NCI-H187 (cell line): ENCODE results near the gene TMEM186.
"Not testable (repeated sequence)": the region's sequence is repeated elsewhere in the genome, so short reads cannot be mapped to it uniquely, and the experiment has no call there.

Experiments used
- DNase-seq, 2 experiments: peaks; one replicate each; lab custom pipeline; 2025; lab: John Stamatoyannopoulos, UW

The TMEM186 gene

GRCh38 chr16:8797364-8798173 is at the start of gene TMEM186, which contains the start of gene PMM2:
TMEM186 (minus strand) TSS chr16:8797639; CDS start chr16:8797614, 25 bp downstream.
PMM2 (plus strand) TSS chr16:8797839; CDS start chr16:8797883, 44 bp downstream.
- peak; percentile 56 to 89 for DNase-seq

- no peak for DNase-seq
These were observed 49.7 kb upstream of the TMEM186 start for GRCh38 chr16:8847145-8847544.

- DNase-seq: no peak
These were observed 49.0 kb upstream of the TMEM186 start for GRCh38 chr16:8846401-8846932.

- DNase-seq: no peak
These were observed 48.4 kb upstream of the TMEM186 start for GRCh38 chr16:8845699-8846298.

- not testable (repeated sequence) for DNase-seq
These were observed 45.9 kb upstream of the TMEM186 start for GRCh38 chr16:8843296-8843695.

- not testable (repeated sequence) for DNase-seq
These were observed 44.6 kb upstream of the TMEM186 start for GRCh38 chr16:8842016-8842415.

GRCh38 chr16:8837594-8837993 is 40.2 kb upstream of the TMEM186 start:
- DNase-seq: not testable (repeated sequence)

GRCh38 chr16:8836797-8837196 is 39.4 kb upstream of the TMEM186 start:
- DNase-seq: not testable (repeated sequence)

- no peak for DNase-seq
These were observed 35.3 kb upstream of the TMEM186 start for GRCh38 chr16:8832717-8833105.

- DNase-seq: no peak
These were observed 34.7 kb upstream of the TMEM186 start for GRCh38 chr16:8831871-8832716.

GRCh38 chr16:8831450-8831849 is 34.0 kb upstream of the TMEM186 start:
- no peak for DNase-seq

- no peak for DNase-seq
These were observed 31.2 kb upstream of the TMEM186 start for GRCh38 chr16:8828541-8829165.

- DNase-seq: no peak
These were observed 28.9 kb upstream of the TMEM186 start for GRCh38 chr16:8826278-8826879.

GRCh38 chr16:8822403-8822802 is 25.0 kb upstream of the TMEM186 start:
- no peak for DNase-seq

- DNase-seq: no peak
These were observed 22.1 kb upstream of the TMEM186 start for GRCh38 chr16:8819411-8820034.

- DNase-seq: no peak
These were observed 21.2 kb upstream of the TMEM186 start for GRCh38 chr16:8818504-8819270.

- DNase-seq: no peak
These were observed 19.7 kb upstream of the TMEM186 start for GRCh38 chr16:8816967-8817655.

GRCh38 chr16:8814095-8814806 is 16.8 kb upstream of the TMEM186 start:
- no peak for DNase-seq
